ENCODE results near the gene LAMA1.

The LAMA1 gene

GRCh38 chr18:7037470-7037869, 80.1 kb downstream of the LAMA1 start:
- DNase-seq, result no peak

DNA sequence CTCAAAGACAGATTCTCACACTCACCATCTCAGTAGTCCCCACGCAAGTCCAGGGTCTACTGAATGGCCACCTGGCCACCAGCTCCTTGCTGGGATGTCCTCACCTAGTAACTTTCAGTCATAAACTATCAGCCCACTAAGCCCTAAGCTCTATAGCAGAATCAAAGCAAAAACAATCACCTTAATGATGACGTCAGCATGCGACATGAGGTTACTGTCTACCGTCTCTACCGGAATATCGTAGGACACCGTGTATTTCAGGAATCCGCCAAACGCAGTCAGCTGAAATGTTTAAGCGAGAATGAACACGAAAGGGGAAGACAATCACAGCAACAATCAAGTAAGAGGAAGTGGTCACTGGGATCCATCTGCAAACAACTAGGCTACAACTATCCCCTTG, 81.8 kb downstream of the LAMA1 start:
- no peak for DNase-seq

GRCh38 chr18:7034924-7035323, 82.7 kb downstream of the LAMA1 start:
- DNase-seq, result no peak

DNA sequence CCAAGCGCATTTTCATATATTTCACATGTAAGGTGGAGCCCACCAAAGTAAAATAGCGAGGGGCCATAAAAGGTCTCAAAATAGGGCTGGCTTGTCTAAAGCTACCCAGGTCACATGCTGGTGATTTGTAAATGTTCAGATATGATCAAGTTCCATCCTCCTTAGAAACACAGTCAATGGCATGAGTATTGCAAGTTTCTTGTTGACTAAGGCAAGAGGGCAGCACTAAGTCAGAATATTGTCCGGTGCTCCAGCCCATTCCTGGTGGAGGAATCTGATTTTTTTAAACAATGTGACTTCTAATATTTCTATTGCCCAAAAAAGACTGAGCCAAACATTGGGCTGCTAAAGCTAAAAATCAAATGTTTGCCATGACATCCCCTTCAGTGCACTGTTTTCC, 85.1 kb downstream of the LAMA1 start:
- no peak for DNase-seq

DNA sequence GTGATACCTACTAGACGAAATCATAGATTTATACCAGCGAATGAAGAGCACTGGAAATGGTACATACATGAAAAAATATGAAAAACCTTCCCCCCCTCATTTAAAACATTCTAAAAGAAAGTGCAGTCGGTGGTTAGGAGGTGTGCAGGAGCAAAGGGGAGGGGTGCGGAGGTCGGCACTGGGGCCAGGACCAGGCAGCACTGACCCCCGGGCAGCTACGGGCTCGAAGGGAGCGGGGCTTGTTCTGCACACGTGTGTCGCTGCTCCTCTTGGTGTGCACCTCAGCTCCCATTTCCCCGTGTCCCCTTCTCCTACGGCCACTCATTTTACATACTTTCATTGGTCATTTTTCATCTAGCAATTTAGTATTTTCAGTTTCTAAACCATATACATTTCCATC, 89.0 kb downstream of the LAMA1 start:
- DNase-seq, result no peak

DNA sequence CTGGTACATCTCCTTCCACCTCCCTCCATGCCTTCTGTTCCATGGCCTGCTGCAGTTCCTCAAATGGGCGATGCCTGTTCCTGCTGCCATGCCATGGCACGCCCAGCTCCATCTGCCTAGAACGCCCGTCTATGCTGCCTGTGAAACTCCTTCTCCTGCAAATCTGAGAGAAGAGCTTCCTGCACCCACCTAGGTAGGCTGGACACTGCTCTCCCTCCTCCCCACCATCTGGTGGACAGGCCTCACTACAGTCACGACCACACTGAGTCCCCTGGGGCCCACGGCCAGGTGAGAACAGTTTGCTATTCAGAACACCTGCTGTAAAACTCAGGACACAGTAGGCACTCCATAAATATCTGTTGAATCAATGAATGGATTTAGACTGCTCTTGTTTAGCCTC, 92.4 kb downstream of the LAMA1 start:
- no peak for DNase-seq

GRCh38 chr18:7023581-7023980, 94.0 kb downstream of the LAMA1 start:
- no peak for DNase-seq

DNA sequence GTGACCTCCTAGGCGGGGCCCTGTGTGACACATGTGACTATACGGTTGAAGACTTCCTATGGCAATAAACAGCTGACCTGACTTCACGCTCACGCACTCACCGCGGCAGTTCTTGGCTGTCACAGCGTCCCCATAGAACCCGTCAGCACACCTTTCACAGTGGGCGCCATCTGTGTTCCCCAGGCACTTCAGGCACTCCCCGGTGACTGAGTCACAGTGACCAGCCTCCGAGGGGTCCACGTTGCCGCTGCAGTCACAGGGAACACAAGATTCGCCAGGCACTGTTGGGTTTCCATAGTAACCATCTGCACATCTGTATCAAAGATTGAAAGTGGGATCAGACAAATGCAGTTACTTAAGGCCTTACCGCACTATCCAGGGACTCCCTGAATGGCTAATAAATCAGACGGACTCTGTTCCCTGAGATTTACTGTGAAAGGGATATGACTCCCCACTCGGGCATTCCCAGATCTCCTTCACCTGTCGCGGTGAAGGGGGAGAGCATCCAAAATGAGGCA, 94.5 kb downstream of the LAMA1 start:
- DNase-seq, result no peak

DNA sequence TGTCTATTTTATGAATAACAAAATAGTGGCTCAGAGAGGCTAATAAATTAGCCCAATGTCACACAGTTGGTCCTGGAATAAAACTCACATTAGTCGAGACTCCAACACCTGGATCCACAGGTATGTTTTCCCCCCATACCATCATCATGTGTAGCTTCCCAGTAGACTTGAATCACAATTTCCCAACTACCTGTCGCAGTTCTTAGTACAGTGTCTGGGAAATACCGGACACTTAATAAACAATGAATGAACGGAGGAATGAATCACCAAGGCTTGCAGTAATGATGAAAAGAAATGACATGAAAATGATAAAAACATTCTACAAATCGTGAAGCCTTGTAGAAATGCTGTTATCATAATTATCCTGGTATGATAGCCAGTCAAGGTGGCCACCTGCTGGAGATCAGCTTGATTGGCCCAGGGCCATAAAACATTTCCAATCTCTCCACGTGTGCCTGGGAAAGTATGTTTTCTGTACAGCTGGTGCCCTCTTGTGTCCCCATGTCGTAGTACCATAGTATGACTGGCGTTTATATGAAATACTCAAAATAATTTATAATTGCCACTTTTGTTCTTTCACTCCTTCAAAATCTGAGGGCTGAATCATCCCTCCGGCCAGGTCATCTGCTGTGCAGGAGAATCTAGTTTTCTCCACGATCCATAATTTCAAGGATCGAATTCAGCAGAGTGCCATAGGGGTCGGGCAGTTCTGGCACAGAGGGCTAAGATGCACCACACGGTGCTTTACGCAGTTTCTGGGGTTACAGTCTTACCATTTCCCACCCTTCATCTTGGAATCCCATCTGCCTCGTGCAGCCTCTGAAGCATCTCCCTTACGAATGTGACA, 95.4 kb downstream of the LAMA1 start:
- DNase-seq, result no peak

GRCh38 chr18:7020995-7021777, 96.4 kb downstream of the LAMA1 start:
- no peak for DNase-seq

DNA sequence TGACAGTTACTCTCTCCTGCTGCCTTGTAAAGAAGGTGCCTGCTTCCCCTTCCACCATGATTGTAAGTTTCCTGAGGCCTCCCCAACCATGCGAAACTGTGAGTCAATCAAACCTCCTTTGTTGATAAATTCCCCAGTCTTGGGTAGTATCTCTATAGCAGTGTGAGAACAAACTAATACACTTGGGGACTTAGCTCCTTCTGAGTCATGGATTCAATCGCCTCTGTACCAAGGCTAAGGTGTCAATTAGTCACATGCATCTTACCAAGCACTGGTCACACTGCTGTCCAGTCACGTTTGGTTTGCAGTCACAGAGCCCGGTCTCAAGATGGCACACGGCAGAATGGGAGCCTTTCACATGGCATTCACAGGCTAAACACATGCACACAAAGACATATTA, 100.6 kb downstream of the LAMA1 start:
- no peak for DNase-seq

DNA sequence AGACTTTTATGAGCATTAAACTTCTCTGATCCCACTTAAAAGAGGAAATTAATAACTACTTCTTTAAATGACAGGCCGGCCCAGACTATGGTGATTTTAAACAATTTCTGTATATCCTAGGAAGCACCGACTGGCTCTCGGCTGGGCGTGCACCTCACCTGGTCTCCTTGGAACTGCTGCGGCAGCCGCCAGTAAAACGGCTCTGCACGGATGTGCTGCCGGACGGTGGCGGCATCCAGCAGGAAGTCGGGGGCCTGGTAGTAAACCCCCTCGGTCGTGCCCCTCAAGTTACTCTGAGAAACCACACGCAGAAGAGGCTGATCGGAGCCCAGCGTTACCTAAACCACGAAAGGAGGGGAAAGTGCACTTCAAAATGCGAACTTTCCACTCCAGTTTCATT, 106.5 kb downstream of the LAMA1 start:
- DNase-seq, result no peak

GRCh38 chr18:7004009-7004408, 113.6 kb downstream of the LAMA1 start:
- no peak for DNase-seq

GRCh38 chr18:7002107-7002506, 115.5 kb downstream of the LAMA1 start:
- no peak for DNase-seq

DNA sequence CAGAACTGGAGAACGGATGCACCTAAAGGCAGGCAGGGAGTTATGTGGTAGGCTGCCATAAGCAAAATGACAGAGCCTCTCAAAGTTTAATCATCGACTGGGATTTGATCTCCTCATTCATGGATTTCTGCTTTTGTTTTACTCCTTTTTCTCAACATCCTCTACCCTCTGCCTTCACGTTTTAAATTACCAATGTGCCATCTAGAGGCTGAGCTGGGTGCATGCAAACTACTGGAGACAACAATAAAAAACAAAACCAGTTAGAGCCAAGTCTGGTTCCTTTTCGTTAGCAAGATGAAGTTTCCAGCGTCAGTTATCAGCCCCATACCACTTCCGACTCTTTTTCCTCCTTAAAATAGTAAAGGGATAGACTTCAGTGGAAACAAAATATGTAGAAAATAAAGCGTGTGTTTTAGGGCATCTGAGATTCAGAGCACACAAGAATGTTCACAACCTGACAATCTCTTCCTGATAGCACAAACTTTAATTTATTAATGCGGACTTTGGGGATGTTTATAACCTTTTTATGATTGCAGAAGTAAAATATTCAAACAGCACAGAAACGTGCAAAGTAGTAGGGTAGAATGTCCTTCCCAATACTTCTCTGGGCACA, 117.0 kb downstream of the LAMA1 start:
- DNase-seq, result no peak

DNA sequence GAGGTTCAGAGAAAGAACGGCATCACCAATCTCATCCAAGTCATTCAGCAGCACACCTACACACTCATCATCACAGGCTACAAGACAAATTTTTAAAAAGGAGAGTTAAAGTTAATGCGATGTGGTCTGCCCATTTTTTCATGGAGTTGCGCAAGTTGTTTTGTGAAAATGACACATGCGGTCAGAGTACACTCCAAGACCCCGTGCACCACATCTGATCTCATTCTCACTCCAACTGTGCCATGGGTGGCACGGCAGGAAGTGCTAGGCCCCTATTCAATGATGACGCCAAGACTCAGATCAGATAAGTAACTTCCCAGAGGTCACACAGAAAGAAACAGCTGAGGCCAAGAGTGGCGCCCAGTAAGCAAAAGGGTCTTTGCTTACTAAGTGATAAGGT, 119.8 kb downstream of the LAMA1 start:
- no peak for DNase-seq

GRCh38 chr18:6994771-6995430, 122.7 kb downstream of the LAMA1 start:
- no peak for DNase-seq

DNA sequence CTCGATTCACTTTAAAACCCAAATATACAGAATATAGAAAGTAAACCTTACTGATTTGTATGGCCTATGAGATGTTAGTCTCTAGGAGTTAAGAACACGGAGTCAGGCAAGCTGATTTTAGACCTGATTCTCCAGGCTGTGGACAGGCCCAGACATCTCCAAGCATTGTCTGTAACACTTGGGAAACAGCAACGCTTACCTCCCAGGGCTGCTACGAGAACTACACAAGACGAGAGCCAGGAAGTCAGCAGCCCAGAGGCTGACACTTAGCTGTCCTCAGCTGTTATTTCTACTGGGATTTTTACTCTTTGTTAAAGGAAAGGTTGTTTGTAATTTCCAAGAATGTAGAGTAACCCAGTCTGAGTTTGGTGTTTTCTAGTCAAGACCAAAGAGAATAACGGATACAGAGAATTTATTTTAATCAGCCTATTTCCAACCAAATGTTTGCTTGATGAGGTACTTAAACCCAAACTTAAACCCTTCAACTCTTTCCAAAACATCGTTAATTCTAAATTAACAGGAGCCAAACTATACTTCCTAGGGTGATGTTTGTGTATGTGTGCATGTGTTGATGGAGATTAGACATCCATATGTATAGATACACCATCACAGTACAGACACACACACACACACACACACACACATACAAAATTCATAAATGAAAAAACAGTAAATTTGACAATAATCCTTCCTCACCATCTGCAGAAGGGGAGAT, 123.4 kb downstream of the LAMA1 start:
- DNase-seq, result no peak

GRCh38 chr18:6992761-6993160, 124.8 kb downstream of the LAMA1 start:
- DNase-seq, result no peak

DNA sequence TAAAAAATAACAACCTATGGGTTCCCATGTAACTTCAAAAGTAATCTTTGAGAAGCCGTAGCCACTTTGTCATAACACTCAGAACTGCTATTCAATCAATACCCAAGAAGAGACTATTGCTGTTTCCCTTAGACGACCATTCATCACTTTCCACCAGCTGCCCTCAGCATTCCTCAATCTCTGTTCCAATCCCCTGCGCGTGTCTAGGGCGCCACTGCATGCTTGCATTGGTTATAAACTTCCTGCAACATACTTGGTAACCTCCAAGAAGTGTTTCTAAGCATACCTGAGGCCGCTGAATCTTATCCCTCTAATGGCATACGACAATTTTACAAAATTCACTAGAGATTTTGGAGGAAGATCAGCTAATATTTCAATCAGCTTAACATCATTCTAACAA, 134.2 kb downstream of the LAMA1 start:
- DNase-seq, result no peak

DNA sequence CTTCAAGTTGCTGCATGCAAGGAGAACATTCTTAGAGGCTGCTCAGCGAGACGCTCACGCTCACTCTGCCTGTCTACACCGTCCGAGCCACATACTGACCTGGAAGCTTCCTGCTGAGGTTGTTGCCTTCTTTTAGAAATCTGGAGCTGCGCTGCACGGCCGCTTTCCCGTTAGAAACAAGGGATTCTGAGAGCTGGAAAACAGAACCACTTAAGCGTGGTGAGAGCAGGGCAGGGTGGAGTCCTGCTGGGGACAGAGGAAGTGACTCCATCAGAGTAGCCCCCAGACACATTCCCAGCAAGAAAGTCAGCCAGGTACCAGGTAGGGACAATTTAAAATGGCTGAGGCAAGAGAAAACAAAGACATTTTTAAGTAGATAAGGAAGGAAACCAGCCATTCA, 135.2 kb downstream of the LAMA1 start:
- no peak for DNase-seq

DNA sequence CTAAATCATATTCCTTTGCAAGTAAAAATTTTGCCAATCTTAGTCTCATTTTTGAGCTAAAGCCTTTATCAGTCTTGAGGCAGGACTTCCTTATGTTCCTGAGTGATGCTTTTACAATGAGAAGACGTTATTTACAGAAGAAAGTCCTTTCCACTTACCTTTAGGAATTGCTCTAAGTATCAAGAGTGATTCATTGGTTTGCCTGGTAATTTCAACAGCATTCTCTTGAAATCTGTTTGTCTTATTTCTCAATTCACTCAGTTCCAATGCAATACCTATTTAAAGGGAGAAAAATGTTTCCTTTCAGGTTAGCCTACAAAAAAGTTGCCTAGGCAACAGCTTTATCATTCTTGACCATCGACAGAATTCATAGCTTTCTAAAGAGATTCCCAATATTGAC, 137.2 kb downstream of the LAMA1 start:
- DNase-seq, result no peak

GRCh38 chr18:6979954-6980353, 137.6 kb downstream of the LAMA1 start:
- no peak for DNase-seq
